ENCODE results near the gene TRIP13. TPM values are rescaled to one million over a fixed set of nuclear protein-coding genes. Genes with fewer than 3 reads are reported as not detected.

Gene TRIP13
- total RNA-seq, 4 donors from 2014 or later = 1.2 to 8.3 (median 3.5) TPM

GRCh38 chr5:947626-948471, 55.2 kb downstream of the TRIP13 start:
- H3K27ac ChIP-seq = no peak overlapping the region
- H3K4me1 ChIP-seq = no peaks in the 10 kb centered on the region
- DNase-seq = peak in 1 of 3 donors; percentile 31
- no peak overlapping the region for H3K4me3 ChIP-seq
- H3K9me3 ChIP-seq = no peaks in the 10 kb centered on the region
- H3K36me3 ChIP-seq = no peaks in the 10 kb centered on the region
- TF ChIP-seq CTCF (IDR thresholded peaks at IDR 0.05) = no peak
- TF ChIP-seq POLR2A (IDR thresholded peaks at IDR 0.05) = no peak
- no peaks in the 10 kb centered on the region for H3K27me3 ChIP-seq

GRCh38 chr5:948472-949274, 56.0 kb downstream of the TRIP13 start:
- no peak for DNase-seq
- Histone ChIP-seq H3K4me3 (no peak overlapping the region), H3K36me3 (no peaks in the 10 kb centered on the region), H3K27ac (no peak overlapping the region), H3K27me3 (no peaks in the 10 kb centered on the region), H3K4me1 (no peaks in the 10 kb centered on the region), H3K9me3 (no peaks in the 10 kb centered on the region)
- TF ChIP-seq POLR2A (IDR thresholded peaks at IDR 0.05) (no peak), CTCF (IDR thresholded peaks at IDR 0.05) (no peak)

GRCh38 chr5:949275-949543, 56.5 kb downstream of the TRIP13 start:
- no peak for DNase-seq
- Histone ChIP-seq H3K27ac (no peak overlapping the region), H3K4me3 (no peak overlapping the region), H3K27me3 (no peaks in the 10 kb centered on the region), H3K9me3 (no peaks in the 10 kb centered on the region), H3K36me3 (no peaks in the 10 kb centered on the region), H3K4me1 (no peaks in the 10 kb centered on the region)
- TF ChIP-seq CTCF (IDR thresholded peaks at IDR 0.05) = no peak
- no peak for TF ChIP-seq POLR2A (IDR thresholded peaks at IDR 0.05)

GRCh38 chr5:949815-950560, 57.3 kb downstream of the TRIP13 start:
- no peak overlapping the region for H3K4me3 ChIP-seq
- H3K36me3 ChIP-seq = no peaks in the 10 kb centered on the region
- H3K4me1 ChIP-seq = no peaks in the 10 kb centered on the region
- no peaks in the 10 kb centered on the region for H3K27me3 ChIP-seq
- H3K27ac ChIP-seq = no peak overlapping the region
- H3K9me3 ChIP-seq = no peaks in the 10 kb centered on the region
- no peak for TF ChIP-seq CTCF (IDR thresholded peaks at IDR 0.05)
- TF ChIP-seq POLR2A (IDR thresholded peaks at IDR 0.05) = no peak
- no peak for DNase-seq

- Histone ChIP-seq H3K4me1 (peaks cover 0 to 10% (median 0%) of the 10 kb centered on the region in 4 donors), H3K36me3 (no peaks in the 10 kb centered on the region), H3K27ac (no peak overlapping the region), H3K4me3 (no peak overlapping the region), H3K9me3 (no peaks in the 10 kb centered on the region), H3K27me3 (no peaks in the 10 kb centered on the region)
- no peak for DNase-seq
- TF ChIP-seq POLR2A (IDR thresholded peaks at IDR 0.05) (no peak), CTCF (IDR thresholded peaks at IDR 0.05) (no peak)
Measured at GRCh38 chr5:951940-952596, 59.4 kb downstream of the TRIP13 start.

All from Peyer's patch (tissue), 4 donors.